PC-9 (cell line): ENCODE measurements around the gene KLHL10.

Experiments
- CTCF ChIP-seq: fragments of 200-600 bp; sonication (generic); conservative IDR thresholded peaks from 2 replicates; pipeline ENCODE4 v1.6.1; 2017; ENCODE audit warnings: mixed run types, antibody characterized with exemption, mild to moderate bottlenecking, moderate library complexity
- EZH2 ChIP-seq: fragments of 200-600 bp; sonication (generic); IDR thresholded peaks from 2 replicates; pipeline ENCODE4 v1.8.0; 2017; ENCODE audit warnings: antibody characterized with exemption, low read depth

- TF ChIP-seq CTCF = no peak
- no peak for TF ChIP-seq EZH2
Observed at GRCh38 chr17:41896726-41897125, 59.1 kb downstream of the KLHL10 start.
